GM12878 (cell line): ENCODE results near the gene SLC22A3. TPM values are rescaled to one million over a fixed set of nuclear protein-coding genes. Genes with fewer than 3 reads are reported as not detected.

Experiments
- ATAC-seq: fragments of 200-7000 bp; cut with Tn5 transposase; 3 replicates; pipeline ENCODE4 v1.9.1; 2020; ENCODE audit warnings: mild to moderate bottlenecking, moderate library complexity
- BruUV-seq: library from RNA; stranded (reverse); fragments of 400-500 nt; replicated peaks from 2 replicates; lab custom pipeline; 2021; lab: Mats Ljungman, UMichigan
- CTCF ChIA-PET: fragments of 300-600 bp; sonication (Branson Sonifier 250); formaldehyde crosslinking; extraction: SDS; loops from one replicate; lab custom pipeline; 2021; ENCODE audit warnings: inconsistent platforms; lab: Yijun Ruan, JAX
- POLR2A ChIA-PET: fragments of 350-600 bp; formaldehyde crosslinking; extraction: SDS; loops from one replicate; lab custom pipeline; 2021; ENCODE audit warnings: inconsistent platforms; lab: Charles Lee
- RAD21 ChIA-PET: fragments of 300-600 bp; sonication (Branson Sonifier 250); formaldehyde crosslinking; loops from one replicate; lab custom pipeline; 2023; ENCODE audit warnings: antibody characterized with exemption; ENCODE audit not compliant: unreplicated experiment; lab: Charles Lee
- SMC1A ChIA-PET: fragments of 300-600 bp; sonication (Branson Sonifier 250); formaldehyde crosslinking; loops from one replicate; lab custom pipeline; 2023; ENCODE audit not compliant: unreplicated experiment, uncharacterized antibody; lab: Charles Lee
- DNase-seq: peaks from one replicate; pipeline ENCODE4 v3.0.0-alpha.2; 2011; ENCODE audit warnings: low read depth, low spot score
- FAIRE-seq: peaks from 3 replicates; lab custom pipeline; 2011; peaks lifted over from hg19 to GRCh38; lab: Jason Lieb, UNC
- H2AFZ ChIP-seq: 2 replicates; pipeline ENCODE4 v1.6.0; 2011; ENCODE audit warnings: low read depth, low read length, control low read depth; ENCODE audit not compliant: control insufficient read depth
- H3K27ac ChIP-seq: 2 replicates; pipeline ENCODE4 v1.5.1; 2011; ENCODE audit warnings: control low read depth; ENCODE audit not compliant: control insufficient read depth, insufficient read depth
- H3K27me3 ChIP-seq, 2 experiments: replicated peaks in 1 of 2; 2 replicates each; pipeline versions ENCODE4 v1.6.0 to v1.6.1; 2011; ENCODE audit warnings: low read length in 1 of 2; ENCODE audit not compliant: control insufficient read depth in 2 of 2, insufficient read depth in 2 of 2
- H3K36me3 ChIP-seq, 2 experiments: 2 replicates each; pipeline ENCODE4 v1.5.1; 2011; ENCODE audit warnings: low read length in 1 of 2; ENCODE audit not compliant: control insufficient read depth in 2 of 2, insufficient read depth in 2 of 2
- H3K4me1 ChIP-seq: 2 replicates; pipeline ENCODE4 v1.6.1; 2011; ENCODE audit warnings: mild to moderate bottlenecking, low read length, moderate library complexity, mixed read lengths; ENCODE audit not compliant: control insufficient read depth, insufficient read depth
- H3K4me2 ChIP-seq: 2 replicates; pipeline ENCODE4 v1.6.0; 2011; ENCODE audit warnings: control low read depth; ENCODE audit not compliant: control insufficient read depth, insufficient read depth
- H3K4me3 ChIP-seq: fragments of 200-600 bp; sonication (generic); 2 replicates; pipeline ENCODE4 v1.5.1; 2016
- H3K79me2 ChIP-seq: 2 replicates; pipeline ENCODE4 v1.6.0; 2011; ENCODE audit warnings: low read length; ENCODE audit not compliant: control insufficient read depth, insufficient read depth
- H3K9ac ChIP-seq: 2 replicates; pipeline ENCODE4 v1.8.0; 2011; ENCODE audit warnings: low read length, control low read depth, mixed read lengths; ENCODE audit not compliant: control insufficient read depth, insufficient read depth
- H3K9me3 ChIP-seq: replicated peaks from 3 replicates; pipeline ENCODE4 v1.5.1; 2011; ENCODE audit warnings: mild to moderate bottlenecking, low read length; ENCODE audit not compliant: control insufficient read depth, insufficient read depth
- H4K20me1 ChIP-seq: 2 replicates; pipeline ENCODE4 v1.6.0; 2011; ENCODE audit not compliant: control insufficient read depth, insufficient read depth
- ATF7 ChIP-seq: fragments of 450-650 bp; IDR thresholded peaks from 2 replicates; pipeline ENCODE4 v1.6.1; 2016; ENCODE audit warnings: low read depth, mild to moderate bottlenecking
- CBX5 ChIP-seq: sonication (generic); IDR thresholded peaks from 2 replicates; pipeline ENCODE4 v1.6.1; 2016; ENCODE audit warnings: low read depth, moderate library complexity, mild to moderate bottlenecking, inconsistent platforms
- CREB1 ChIP-seq: IDR thresholded peaks from 2 replicates; pipeline ENCODE4 v1.6.1; 2012; ENCODE audit warnings: low read depth, mild to moderate bottlenecking, inconsistent platforms
- FOXK2 ChIP-seq: fragments of 450-650 bp; IDR thresholded peaks from 2 replicates; pipeline ENCODE4 v1.6.1; 2017; ENCODE audit warnings: mild to moderate bottlenecking, moderate library complexity
- LARP7 ChIP-seq: fragments of 450-650 bp; IDR thresholded peaks from 2 replicates; pipeline ENCODE4 v1.6.1; 2017; ENCODE audit warnings: mild to moderate bottlenecking
- POLR2AphosphoS5 ChIP-seq: IDR thresholded peaks from 2 replicates; pipeline ENCODE4 v1.6.1; 2011; ENCODE audit warnings: mild to moderate bottlenecking, low read length, inconsistent platforms
- RELB ChIP-seq: fragments of 450-650 bp; IDR thresholded peaks from 2 replicates; pipeline ENCODE4 v1.6.1; 2017; ENCODE audit warnings: low read depth, mild to moderate bottlenecking, moderate library complexity
- TBL1XR1 ChIP-seq: IDR thresholded peaks from 2 replicates; pipeline ENCODE4 v1.6.1; 2012; ENCODE audit warnings: low read depth, low read length, improper control_type of control experiment
- ZBTB11 ChIP-seq: fragments of 450-650 bp; formaldehyde crosslinking; IDR thresholded peaks from 2 replicates; pipeline ENCODE4 v1.5.0; 2022; ENCODE audit warnings: mild to moderate bottlenecking, missing genetic modification characterization
- WGBS: methylation state at CpG from one replicate; pipeline ENCODE4 v1.1.6; 2016; ENCODE audit warnings: low lambda C conversion rate; ENCODE audit not compliant: insufficient replicate concordance, insufficient coverage; ENCODE audit errors: missing lambda C conversion rate; 5-methylcytosine and 5-hydroxymethylcytosine counted together
- in situ Hi-C: fragments of 300-500 bp; cut with MboI; formaldehyde crosslinking; loops from 9 replicates; pipeline ENCODE4 v1.14.3; 2018; ENCODE audit warnings: mixed read lengths
- intact Hi-C: fragments of 100-400 bp; cut with micrococcal nuclease; formaldehyde crosslinking; loops from one replicate; pipeline ENCODE4 v1.14.2; 2022; ENCODE audit not compliant: unreplicated experiment
- polyA plus RNA-seq, 11 experiments: library from polyadenylated mRNA; depleted of rRNA in 4 of 11; unstranded in 6 of 11; stranded (reverse) in 5 of 11; fragments of >200 nt; fragmentation: Nextera tagmentation in 4 of 11; fragmentation: Illumina TruSeq in 1 of 11; extraction: Ambion mirVana in 4 of 11; extraction: Trizol in 1 of 11; gene quantifications; 1 replicate in 1 of 11; 2 replicates in 10 of 11; pipeline versions ENCODE4 v1.2.1 to v1.2.3, GENCODE V29; 2011 to 2016; ENCODE audit warnings: inconsistent platforms in 2 of 11, missing spikeins in 2 of 11, low read depth in 1 of 11
- total RNA-seq, 4 experiments: library from RNA; depleted of rRNA in 3 of 4; stranded (reverse); fragments of >200 nt in 3 of 4; fragmentation: Illumina TruSeq in 1 of 4; extraction: Trizol in 1 of 4; gene quantifications; 2 replicates each; pipeline versions ENCODE4 v1.2.1 to v1.2.3, GENCODE V29; 2013 to 2021
- TF ChIP-seq, protein P1 (sequence below): IDR thresholded peaks from 2 replicates; pipeline ENCODE4 v1.6.1; 2012; ENCODE audit warnings: low read depth, low read length, improper control_type of control experiment

Gene SLC22A3
- total and polyA plus RNA-seq, 10 of the 15 experiments (the other 5 are each of a cell fraction or from before 2014, with no cell fraction given), result 0.07 to 0.15 TPM; not detected in 8

GRCh38 chr6:160420969-160421556, 72.9 kb downstream of the SLC22A3 start:
- Histone ChIP-seq H3K9me3 (no peaks in the 10 kb centered on the region), H3K4me1 (no peaks in the 10 kb centered on the region), H3K36me3 (no peaks in the 10 kb centered on the region), H2AFZ (no peak overlapping the region), H4K20me1 (no peaks in the 10 kb centered on the region), H3K4me3 (no peak overlapping the region), H3K27ac (no peak overlapping the region), H3K27me3 (no peaks in the 10 kb centered on the region), H3K4me2 (no peak overlapping the region), H3K9ac (no peak overlapping the region), H3K79me2 (no peaks in the 10 kb centered on the region)
- ChIA-PET POLR2A (no interaction called here), RAD21 (no interaction called here), SMC1A (no interaction called here), CTCF (no interaction called here)
- no peak for DNase-seq
- 59% methylated on average over 7 of the region's 7 CpGs for WGBS
- FAIRE-seq, result no peak
- no peak for TF ChIP-seq FOXK2
- no peak for TF ChIP-seq POLR2AphosphoS5
- TF ChIP-seq RELB, result no peak
- in situ Hi-C loops, result no loop called here
- intact Hi-C loops, result no loop called here
- ATAC-seq, result no peak
- BruUV-seq, result no TSS peak

DNA sequence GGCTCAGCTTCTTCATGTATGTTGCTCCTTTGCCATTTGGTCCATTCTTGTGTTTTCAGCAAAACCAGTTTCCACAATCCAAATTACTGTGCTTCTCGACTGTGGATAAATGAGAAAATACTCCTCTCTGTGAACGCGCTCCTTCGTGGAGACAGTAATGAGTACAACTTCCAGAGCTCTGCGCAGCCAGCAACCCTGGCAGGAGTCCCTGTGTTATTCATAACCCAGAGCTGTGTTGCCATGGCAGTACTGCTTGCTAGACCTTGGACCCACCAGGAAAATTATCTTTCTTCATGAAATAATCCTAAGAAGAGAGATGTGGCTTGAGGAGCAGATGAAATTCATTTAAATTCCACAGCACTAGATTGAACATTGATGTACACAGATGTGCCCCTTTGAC, 73.7 kb downstream of the SLC22A3 start:
- ATAC-seq (no peak), FAIRE-seq (no peak), DNase-seq (no peak)
- in situ Hi-C loops, result no loop called here
- ChIA-PET CTCF (no interaction called here), POLR2A (no interaction called here), SMC1A (no interaction called here), RAD21 (no interaction called here)
- no peak overlapping the region for H3K4me2 ChIP-seq
- intact Hi-C loops, result no loop called here
- no peaks in the 10 kb centered on the region for H3K9me3 ChIP-seq
- 60% methylated on average over 5 of the region's 5 CpGs for WGBS
- H4K20me1 ChIP-seq, result no peaks in the 10 kb centered on the region
- H3K4me3 ChIP-seq, result no peak overlapping the region
- H3K9ac ChIP-seq, result no peak overlapping the region
- H3K27me3 ChIP-seq, result no peaks in the 10 kb centered on the region
- no peaks in the 10 kb centered on the region for H3K4me1 ChIP-seq
- no peaks in the 10 kb centered on the region for H3K36me3 ChIP-seq
- H2AFZ ChIP-seq, result no peak overlapping the region
- no peak overlapping the region for H3K27ac ChIP-seq
- no TSS peak for BruUV-seq
- H3K79me2 ChIP-seq, result no peaks in the 10 kb centered on the region
- no peak for TF ChIP-seq CREB1
- no peak for TF ChIP-seq ATF7
- TF ChIP-seq CBX5, result no peak
- TF ChIP-seq, protein P1, sequence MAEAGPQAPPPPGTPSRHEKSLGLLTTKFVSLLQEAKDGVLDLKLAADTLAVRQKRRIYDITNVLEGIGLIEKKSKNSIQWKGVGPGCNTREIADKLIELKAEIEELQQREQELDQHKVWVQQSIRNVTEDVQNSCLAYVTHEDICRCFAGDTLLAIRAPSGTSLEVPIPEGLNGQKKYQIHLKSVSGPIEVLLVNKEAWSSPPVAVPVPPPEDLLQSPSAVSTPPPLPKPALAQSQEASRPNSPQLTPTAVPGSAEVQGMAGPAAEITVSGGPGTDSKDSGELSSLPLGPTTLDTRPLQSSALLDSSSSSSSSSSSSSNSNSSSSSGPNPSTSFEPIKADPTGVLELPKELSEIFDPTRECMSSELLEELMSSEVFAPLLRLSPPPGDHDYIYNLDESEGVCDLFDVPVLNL, result no peak
- TF ChIP-seq TBL1XR1, result no peak
- no peak for TF ChIP-seq LARP7
- TF ChIP-seq ZBTB11, result no peak
